Right ventricle myocardium inferior (tissue), 1 donor: ENCODE measurements around the gene CSRNP3. TPM values are rescaled to one million over a fixed set of nuclear protein-coding genes. Genes with fewer than 3 reads are reported as not detected.

Experiments used
- ATAC-seq: fragments of 200-7000 bp; cut with Tn5 transposase; one replicate; pipeline ENCODE4 v1.9.1; 2020; ENCODE audit warnings: mild to moderate bottlenecking, moderate library complexity
- DNase-seq: peaks from one replicate; pipeline ENCODE4 v3.0.0; 2021; ENCODE audit errors: missing footprints
- intact Hi-C: fragments of 100-400 bp; cut with DNase I; formaldehyde crosslinking; loops from one replicate; pipeline ENCODE4 v1.11.0; 2022
- total RNA-seq: library from RNA; stranded (reverse); fragmentation: NEBNext Ultra II Directional; extraction: Animal tissue kit (Norgen Biotek cat#: 25700); gene quantifications from one replicate; pipeline ENCODE4 v1.2.1, GENCODE V29; 2021
- donor health status: DM: no; HTN: yes; CAD: no; lungs with severe emphysema.

The CSRNP3 gene
- total RNA-seq, 1 donor from 2014 or later = 5.1 TPM

DNA sequence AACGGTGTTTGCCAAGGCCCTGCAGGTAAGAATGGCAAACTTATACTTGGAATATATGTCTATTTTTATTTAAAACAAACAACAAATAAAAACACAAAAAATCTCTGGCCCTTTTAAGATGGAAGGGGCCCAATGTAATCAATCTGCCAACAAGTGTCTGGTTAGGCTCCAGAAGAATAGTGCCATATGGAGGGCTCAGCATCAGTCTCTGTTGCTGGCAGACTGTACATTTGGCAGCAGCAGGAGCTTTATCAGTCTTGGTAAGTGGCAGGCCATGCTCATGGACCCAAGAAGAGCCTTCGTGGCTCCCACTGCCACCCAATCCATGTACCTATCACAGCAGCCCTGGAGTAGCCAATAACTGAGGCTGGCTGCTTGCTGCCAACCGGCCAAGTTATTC, 223.4 kb downstream of the CSRNP3 start:
- DNase-seq = no peak
- intact Hi-C loops = no loop called here
- ATAC-seq = no peak

DNA sequence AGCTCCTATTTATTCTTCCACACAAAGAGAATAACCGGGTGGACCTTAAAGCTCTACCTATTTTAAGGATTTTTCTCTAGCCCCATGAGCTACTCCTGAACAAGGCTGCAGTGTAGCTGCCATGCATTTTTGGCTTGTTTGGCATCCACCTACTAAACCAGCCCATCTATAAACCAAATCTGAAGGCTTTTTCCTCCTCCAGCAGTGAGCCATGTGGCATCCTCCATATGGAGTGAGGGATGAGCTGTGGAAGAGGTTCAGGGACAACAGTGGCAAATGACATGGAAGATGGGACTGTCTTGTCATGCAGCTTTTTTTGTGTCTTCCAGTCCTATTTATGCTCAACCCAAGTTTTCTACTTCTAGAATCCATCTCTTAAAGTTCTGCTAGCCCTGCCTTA, 224.3 kb downstream of the CSRNP3 start:
- DNase-seq (no peak), ATAC-seq (no peak)
- intact Hi-C loops = no loop called here

DNA sequence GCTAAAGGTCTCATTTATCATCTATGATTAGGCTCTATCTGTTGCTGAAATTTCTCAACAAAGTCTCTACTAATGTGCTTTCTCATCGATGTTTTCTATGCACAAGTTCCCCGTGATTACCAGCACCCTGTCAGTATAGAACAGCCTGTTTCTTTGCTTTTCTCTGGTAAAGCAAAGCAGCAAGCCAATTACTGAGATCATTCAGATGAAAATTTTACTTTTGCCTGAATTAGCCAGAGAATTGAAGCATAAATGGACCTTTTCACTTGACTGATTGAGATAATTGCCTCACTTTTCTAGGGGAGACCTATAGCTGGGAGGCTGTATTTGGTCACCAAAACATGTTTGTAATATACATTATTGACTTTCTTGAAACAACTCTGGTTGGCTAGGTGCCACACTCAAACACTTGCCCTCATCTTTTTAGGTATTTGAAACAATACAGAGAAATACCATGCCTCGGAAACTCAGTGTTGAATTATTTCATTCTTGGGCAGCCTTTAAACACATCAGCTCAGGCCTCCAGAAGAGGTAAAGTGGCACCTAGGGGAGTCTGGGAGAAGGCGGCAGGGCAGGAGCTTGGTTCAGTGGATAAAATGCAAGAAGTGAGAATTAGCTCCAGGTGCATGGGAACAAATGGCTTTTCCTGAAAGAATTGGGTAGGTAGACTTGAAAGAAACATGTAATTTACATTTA, 228.4 kb downstream of the CSRNP3 start:
- intact Hi-C loops = loop anchor here (1.0 kb wide), 1 partner anchor 296 kb away; no protein-coding TSS in a partner anchor
- ATAC-seq (no peak), DNase-seq (no peak)

DNA sequence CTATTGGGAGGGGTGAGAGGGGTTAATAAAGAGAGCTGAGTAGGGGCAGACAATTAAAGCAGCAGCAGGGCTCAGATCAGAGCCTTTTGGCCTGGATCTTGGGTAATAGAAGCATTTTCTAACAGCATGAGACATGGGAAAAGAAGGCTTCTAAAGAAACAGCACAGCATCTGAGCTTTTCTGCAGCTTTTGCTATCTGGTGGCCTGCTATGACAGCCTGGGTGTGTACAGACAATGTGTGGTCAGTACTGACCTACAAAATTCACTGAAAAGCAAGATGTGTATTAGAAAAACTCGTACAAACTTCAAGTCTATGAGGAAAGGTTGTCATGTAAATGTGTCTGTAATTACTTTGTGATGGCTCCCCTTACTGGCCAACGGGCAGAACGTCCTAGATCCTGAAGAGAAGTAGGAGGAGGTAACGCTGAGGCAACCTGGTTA, 229.0 kb downstream of the CSRNP3 start:
- intact Hi-C loops = no loop called here
- DNase-seq (no peak), ATAC-seq (peak; percentile 64)

DNA sequence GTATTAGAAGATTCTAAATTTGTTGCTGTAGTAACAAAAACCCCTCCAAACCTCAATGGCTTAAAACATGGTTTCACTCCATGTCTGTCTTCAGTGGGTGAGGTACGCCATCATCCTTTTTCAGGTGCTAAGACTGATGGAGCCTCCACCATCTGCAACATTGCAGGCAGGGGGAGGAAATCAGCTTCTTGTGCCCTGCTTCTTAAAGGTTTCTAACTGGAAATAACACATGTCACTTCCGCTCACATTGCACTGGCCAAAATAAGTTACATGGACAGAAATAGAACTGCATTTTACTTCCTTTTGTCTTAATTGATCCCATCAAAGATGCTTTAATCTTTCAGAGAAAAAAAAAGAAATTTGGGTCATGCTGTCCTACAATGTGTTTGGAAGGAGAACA, 230.4 kb downstream of the CSRNP3 start:
- intact Hi-C loops = no loop called here
- no peak for ATAC-seq
- DNase-seq = no peak

DNA sequence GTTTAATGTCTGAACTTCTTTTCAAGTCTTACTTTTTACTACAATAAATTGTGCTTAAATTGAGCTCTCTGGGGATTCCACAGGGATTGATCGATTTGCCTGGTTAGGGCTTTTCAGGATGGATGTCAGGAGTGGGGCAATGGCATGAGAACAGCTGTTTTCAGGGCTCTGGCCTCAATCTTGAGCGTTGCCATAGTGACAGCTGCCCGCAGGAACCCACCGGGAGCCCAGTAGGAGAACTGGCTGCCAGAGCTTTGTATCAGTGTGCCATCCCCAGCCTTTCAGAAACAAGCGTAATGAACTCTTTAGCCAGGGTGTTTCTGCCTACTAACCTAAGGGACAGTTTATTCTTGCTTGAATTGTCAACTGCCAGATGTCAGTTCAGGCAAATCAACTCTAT, 231.0 kb downstream of the CSRNP3 start:
- DNase-seq (no peak), ATAC-seq (no peak)
- intact Hi-C loops = no loop called here

DNA sequence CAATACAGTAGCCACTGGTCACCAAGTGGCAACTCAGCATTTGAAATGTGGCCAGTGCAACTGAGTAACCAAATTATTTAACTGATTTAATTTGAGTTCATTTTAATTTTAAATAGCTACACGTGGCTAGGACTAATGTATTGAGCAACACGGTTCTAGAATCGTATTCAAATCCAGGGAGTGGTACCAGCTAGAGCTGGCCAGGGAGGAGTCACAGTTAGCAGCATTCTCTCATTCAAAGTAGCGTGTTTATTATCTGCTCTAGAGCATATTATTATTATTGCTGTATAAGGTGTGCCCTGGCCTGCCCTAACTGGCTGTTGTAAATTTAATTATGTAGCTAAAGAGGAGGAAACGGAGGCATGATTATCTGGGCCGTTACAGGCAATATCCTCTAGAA, 231.6 kb downstream of the CSRNP3 start:
- no peak for DNase-seq
- intact Hi-C loops = no loop called here
- ATAC-seq = no peak

DNA sequence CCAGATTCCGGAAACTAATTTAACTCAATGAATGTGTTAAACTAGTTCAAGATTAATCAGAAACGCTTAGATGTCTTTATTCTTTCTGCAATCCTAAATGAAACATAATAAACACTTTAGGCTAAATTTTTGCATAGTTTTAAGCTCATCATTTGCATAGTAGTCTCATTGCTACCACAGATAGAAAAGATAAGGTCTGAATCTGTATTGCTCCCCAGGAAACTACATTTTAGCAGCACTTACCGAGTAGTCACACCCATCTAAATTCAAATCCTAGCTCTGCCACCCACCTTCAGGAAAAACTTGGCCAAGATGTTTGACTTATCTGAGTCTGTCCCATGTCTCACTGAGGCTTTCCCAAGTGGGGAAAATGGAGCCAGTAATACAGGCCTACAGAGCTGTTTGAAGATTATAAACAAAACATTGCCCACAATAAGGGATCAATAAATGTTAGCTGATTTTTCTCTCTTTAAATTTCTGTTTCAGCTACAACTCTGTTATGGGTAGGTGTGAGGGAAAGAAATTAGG, 237.5 kb downstream of the CSRNP3 start:
- ATAC-seq (no peak), DNase-seq (no peak)
- intact Hi-C loops = no loop called here

DNA sequence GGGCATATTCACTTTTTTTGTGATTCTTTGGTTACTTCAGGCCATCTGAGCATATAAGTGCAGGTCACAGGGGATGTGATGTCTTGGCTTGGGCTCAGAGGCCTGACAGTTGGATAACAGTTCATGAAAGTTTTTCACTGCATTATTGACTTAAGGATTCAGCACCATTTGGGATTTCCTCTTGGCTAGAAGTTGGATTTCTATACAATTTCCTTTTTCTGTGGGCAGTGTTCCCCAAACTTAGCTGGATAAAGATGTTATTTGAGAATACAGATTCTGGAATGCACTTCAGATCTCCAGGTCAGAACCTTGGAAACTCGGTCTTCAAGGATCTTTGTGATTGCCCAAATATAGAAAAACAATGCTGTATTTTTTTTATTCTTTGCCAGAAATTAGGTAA, 246.6 kb downstream of the CSRNP3 start:
- intact Hi-C loops = no loop called here
- ATAC-seq = no peak
- DNase-seq = no peak

DNA sequence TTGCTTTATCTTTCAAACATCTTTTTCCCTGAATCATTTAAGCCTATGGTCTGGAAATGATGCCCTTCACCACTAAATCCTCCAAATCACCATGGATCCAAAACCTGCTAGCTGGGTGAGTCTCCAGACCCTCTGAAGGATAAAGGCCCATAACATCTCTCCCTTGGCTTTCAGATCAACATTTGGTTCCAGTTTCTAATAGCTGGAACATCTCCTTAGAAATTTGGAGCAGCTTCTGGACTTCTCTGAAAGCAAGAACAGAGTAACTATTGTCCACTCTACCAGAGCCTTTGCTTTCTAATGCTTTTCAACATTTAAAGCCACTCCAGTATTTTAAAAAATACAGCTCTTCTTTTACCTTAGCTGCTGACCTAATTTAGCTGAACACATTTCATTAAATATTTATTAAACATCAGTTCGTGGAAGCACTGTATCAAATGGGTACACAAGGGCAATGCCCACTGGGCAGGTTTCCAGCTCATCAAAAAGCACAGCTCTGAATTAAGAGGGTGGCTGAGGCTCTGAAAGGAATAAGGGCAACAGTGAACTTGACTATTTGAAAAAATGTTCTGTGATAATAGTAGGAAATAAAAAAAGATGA, 249.2 kb downstream of the CSRNP3 start:
- intact Hi-C loops = no loop called here
- DNase-seq (no peak), ATAC-seq (no peak)

DNA sequence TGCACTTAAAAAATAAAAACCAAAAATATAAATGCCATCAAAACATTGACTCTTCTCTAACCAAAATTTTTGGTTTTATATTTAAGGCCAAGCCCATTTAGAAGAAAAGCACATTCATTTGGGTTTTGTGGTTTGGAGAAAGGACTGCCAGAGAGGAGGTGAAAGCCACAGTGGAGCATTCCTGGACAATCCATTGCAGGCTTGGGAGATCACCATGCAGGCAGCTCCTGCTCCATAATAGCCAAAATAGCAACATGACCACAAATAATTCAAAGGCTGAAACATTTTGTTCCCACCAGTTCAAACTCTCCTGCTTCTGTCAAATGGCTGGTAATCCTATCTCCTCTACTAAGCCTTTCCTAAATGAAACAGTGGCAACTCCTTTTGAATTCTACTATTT, 251.0 kb downstream of the CSRNP3 start:
- DNase-seq = no peak
- intact Hi-C loops = no loop called here
- ATAC-seq = no peak

DNA sequence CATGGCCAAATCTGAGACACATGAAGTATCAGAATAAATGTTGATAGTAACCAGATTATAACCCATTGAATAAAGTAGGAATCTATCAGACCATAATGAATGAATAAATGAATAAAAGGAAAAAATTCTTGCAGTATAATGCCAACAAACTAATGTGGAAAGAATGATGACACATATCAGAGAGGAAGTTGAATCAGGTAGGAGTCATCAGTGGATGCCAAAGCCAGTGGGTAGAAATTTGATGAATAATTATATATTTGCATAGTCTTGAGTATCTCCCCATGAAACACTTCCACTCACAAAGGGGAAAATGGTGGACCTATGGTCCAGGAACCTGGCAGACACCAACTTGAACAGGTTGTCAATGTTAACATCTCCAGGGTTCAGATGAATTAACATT, 255.9 kb downstream of the CSRNP3 start:
- intact Hi-C loops = no loop called here

More for the DNA sequence above, 255.9 kb downstream of the CSRNP3 start:
- ATAC-seq = no peak
- DNase-seq = no peak

Other genes with a start within 250 kb of the CSRNP3 start
- 0.16 TPM for gene SCN2A, start 230.3 kb upstream of the CSRNP3 start, total RNA-seq